GM15510 (cell line): ENCODE measurements around the gene BCDIN3D.

Experiments
- POLR2A ChIP-seq: IDR thresholded peaks from 3 replicates; pipeline ENCODE4 v1.6.1; 2011; ENCODE audit warnings: borderline replicate concordance; ENCODE audit not compliant: insufficient read length; ENCODE audit errors: extremely low read depth

BCDIN3D gene

DNA sequence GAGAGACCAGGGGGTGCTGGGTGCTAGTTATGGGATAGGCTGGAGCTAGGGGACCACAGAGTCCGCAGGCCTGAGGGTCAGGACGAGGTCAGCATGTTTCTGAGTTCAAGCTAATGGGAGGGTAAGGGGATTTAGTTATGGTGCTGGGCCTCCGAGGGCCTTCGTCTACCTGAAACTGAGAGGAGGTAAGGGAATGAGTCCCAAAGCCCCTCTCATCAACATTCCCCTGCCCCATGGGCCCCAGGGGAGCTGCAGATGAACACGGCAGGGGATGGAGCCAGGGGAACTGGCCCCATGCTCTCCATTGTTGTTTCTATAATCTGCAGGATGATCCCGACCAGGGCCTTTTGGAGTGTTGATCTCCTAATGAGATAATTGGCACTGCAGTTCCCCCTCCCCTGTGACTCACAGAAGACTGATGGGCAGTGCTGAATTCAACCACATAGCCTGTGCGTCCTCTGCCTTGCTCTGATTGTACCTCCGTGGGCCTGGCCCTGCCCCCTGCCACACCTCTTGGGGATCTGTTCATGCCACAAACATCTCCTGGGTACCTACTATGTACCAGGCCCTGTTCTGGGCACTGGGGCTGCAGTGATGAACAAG, 39.4 kb upstream of the BCDIN3D start:
- no peak for TF ChIP-seq POLR2A

DNA sequence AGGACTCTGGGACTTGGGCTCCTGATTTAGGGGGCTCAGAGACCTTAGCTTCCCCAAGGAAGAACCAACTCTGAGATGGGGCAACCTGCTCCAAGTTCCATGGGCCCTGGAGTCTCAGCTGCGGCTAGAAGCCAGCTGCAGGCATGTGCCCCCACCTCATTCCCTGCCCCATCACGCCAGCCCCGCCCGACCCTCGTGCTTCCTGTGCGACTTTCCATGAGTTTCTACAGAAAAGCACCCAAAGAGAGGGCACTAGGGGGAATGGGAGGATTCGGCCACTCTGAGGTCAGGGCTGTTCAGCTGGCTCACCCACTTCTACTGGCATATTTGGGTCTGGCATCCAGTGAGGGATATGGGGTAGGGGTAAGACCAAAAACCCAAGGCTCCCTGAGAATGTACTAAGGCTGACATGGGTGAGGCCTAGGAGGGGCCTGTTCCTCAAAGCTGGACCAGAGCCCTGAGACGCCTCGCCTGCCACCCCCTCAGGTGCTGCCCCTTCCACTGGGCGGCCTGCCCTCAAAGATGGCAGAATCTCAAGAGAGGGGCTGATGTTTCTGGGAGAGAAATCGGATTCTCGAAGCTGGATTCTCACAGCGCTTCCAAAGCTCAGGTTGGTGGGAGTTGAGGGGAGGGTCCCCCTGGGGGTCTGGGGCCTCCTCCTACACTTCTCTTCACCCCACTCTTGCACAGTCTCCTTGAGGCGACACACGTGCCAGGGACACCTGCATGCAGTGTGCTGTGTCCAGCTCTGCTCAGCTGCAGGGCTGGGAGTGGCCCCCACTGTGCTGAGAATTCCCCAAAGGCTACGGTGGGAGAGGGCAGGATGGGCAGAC, 38.7 kb upstream of the BCDIN3D start:
- no peak for TF ChIP-seq POLR2A

DNA sequence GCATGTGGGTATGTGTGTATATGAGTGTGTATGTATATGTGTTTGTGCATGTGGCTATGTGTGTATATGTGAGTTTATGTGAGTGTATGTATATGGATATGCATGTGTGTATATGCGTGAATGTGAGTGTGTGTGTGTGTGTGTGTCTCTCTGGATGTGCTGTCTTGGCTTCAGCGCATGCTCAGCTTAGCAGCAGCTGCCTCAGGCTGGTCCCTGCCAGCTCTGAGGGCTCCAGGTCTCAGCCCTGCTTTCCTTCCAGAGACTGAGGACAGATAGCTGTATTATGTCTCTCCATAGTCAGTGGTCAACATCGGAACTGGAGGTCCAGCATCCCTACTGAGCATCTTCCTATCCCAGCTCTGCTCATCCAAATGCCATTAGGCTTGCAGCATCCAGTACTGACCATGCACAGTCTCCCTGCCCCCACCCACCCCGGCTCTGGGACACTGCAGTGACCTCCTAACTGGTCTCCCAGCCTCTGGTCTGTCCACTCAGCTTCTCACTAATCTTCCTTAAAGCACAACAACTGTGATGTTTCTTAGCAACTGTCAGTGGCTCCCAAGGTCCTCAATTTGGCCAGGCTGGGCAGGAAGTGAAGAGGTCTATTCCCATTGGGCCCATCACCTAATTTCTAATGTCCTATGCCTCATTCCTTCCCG, 38.0 kb upstream of the BCDIN3D start:
- TF ChIP-seq POLR2A, result no peak

DNA sequence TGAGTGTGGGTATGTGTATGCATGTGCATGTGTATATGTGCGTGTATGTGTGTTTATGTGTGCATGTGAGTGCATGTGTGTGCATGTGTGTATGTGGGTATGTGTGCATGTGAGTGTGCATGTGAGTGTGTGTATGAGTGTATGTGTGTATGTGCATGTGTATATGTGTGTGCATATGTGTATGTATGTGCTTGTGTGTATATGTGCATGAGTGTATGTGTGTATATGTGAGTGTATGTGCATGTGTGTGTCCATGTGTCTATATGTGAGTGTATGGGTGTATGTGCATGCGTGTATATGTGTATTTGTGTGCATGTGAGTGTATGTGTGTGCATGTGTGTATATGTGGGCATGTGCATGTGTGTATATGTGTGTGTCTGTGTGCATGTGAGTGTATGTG, 35.1 kb upstream of the BCDIN3D start:
- no peak for TF ChIP-seq POLR2A

DNA sequence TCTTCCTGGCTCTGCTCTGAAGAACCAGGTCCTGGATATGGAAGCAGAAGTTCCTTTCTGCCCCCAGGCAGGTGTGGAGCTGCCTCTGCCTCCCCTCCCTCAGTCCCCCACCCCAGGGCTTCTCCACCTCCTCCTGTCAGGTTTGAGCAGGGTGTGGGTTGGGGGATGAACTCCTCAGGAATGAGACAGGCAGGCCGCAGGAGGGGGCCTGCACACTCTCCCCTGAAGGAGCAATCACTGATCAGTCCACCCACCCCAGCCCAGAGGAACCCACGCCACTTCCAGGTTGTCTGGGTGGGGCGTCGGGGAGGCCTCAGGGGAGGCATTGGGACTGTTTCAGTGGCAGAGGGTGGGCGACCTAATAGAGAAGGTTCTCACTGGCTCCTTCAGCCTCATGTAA, 34.2 kb upstream of the BCDIN3D start:
- TF ChIP-seq POLR2A, result no peak

DNA sequence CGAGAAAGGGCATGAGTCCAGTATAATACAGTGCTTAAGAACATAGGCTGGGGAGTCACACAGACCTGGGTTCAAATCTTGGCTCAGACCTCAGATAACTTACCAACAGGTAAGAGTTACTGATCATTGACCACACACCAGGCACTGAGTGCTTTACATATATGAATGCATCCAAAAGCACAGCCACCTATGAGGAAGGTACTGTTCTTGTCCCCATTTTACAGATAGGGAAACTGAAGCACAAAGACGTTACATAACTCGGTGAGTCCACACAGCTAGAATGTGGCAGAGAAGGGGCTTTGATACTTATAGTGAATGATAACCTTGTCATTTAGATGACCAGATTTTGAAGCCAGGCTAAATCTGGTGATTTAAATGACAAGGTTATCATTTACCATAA, 33.2 kb upstream of the BCDIN3D start:
- TF ChIP-seq POLR2A, result no peak

DNA sequence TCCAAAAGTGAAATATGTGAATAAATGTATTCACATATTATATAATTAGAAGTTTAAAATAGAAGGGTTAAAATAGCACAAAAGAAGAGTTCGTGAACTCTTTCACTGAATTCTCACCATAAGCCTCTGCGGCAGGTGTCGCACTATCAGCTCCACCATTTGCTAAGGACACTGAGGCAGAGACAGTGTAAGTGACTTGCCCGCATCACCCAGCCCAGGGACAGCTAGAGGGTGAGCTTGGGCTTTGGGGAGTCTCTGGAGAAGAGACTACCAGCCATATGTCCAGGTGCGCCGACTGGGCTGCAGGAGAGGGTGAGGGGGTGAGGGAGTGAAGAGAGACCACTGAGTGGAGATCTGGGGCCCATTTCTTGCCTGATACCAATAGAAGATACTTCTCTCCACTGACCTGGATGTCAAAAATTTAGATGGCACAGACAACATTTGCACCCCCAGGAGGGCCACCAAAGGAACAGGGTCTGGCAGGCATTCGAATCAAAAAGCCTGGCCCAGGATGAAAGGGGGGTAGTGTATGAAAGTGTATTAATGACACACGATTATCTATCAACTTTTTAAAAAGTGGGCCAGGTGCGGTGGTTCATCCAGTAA, 32.3 kb upstream of the BCDIN3D start:
- no peak for TF ChIP-seq POLR2A

DNA sequence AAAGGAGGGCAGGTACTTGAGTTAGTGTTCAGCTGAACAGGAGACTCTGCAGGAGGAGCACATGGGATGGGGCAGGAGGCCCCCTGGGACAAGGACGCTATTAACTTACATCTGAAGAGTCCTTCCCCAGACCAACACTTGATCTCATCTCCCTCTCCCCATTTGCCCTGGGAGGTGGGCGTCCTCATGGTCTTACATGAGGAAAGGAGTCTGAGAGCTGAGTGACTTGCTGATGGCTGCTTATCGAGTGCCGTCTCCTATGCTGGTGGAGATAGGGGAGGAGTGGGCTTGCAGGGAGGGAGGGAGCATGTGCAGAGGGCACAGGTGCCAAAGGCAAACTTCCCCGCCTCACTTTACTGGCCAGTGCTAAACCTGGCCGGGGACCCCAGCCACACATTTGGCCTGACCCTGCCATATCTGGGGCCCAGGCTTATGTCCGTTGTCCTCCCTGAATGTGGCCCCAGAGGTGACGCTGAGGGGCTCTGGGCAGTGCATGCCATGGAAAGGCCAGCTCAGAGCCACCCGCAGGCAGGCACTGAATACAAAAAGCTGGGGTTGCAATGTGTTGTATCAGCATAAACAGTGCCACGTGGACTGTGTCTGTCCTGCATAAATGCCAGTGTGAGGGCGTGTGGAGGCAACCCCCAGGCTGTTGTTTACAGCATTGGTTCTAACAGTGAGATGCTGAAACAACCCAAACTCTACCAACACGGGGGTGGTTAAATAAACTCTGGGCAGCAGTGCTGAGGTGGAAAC, 31.4 kb upstream of the BCDIN3D start:
- no peak for TF ChIP-seq POLR2A

DNA sequence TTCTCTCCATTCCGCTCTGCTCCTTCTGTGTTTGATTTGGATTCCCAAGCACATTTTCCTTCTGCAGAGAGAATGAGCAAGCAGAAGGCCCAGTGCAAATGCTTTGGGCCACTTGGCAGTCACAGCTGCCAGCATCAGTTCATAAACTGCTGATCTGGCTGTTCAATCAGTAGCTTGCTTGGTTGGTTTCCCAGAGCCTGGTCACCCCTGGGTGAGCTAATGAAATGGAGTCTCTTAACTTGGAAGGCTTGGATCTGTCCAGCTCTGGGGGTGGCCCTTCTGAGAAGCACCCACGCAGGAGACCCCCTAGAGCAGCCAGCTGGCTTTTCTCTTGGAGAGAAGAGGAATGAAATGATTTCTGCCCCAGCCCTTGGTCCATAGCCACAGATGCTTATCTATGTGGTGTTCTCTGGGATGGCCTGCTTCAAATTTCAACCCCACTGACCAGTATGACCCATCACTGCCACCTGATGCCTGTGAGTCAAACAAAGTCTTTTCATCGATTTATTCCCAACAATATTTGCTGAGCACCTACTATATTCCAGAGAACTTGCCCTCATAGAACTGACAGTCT, 30.5 kb upstream of the BCDIN3D start:
- no peak for TF ChIP-seq POLR2A

DNA sequence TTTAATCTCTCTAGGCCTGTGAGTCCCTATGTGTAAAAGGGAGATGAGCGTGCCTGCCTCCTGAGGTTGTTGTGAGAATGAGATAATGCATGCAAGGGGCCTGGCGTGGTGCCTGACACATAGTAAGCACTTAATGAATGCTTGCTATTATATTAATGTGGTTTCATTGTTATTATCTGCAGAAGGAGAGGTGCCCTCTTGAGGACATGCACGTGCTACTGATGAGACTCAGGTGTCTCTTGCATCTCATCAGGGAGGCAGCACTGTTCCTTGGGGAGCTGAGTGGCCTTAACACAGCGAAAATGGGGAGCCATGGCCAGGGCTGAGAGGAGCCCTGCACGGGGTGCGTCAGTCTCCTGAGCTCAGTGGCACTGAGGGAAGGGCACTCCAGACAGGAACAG, 29.9 kb upstream of the BCDIN3D start:
- TF ChIP-seq POLR2A, result no peak

DNA sequence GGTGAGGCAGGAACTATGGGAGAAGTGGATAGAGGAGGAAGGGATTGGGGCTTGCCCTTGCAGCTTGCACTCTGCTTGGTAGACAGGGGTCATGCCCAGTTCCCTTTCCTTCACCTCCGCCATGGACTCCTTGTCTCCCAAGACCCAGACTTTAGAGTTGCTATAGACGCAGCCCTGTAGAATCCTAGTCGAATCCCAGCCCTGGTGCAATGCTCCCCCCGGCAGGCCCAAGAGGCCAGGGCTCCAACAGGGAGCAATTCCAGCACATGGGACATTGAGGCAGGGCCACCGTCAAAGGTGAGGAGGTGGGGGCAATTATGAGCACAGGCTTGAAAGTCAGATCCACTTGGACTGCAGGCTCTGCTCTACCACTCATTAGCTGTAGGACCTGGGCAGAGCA, 29.5 kb upstream of the BCDIN3D start:
- TF ChIP-seq POLR2A, result no peak

DNA sequence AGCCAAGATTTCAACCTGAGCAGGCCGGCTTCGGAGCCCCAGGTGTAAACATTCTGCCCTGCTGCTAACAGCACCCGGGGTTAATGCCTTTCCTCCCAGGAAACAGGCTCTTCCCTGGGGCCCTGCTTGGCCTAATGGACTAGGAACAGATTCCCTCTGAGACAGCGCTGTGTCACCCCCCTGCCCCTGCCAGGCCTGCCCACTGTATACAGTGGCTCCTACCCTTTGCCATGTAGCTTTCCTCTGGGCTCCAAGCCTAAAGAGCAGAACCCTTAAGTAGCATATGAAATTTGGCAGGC, 28.3 kb upstream of the BCDIN3D start:
- TF ChIP-seq POLR2A, result no peak

DNA sequence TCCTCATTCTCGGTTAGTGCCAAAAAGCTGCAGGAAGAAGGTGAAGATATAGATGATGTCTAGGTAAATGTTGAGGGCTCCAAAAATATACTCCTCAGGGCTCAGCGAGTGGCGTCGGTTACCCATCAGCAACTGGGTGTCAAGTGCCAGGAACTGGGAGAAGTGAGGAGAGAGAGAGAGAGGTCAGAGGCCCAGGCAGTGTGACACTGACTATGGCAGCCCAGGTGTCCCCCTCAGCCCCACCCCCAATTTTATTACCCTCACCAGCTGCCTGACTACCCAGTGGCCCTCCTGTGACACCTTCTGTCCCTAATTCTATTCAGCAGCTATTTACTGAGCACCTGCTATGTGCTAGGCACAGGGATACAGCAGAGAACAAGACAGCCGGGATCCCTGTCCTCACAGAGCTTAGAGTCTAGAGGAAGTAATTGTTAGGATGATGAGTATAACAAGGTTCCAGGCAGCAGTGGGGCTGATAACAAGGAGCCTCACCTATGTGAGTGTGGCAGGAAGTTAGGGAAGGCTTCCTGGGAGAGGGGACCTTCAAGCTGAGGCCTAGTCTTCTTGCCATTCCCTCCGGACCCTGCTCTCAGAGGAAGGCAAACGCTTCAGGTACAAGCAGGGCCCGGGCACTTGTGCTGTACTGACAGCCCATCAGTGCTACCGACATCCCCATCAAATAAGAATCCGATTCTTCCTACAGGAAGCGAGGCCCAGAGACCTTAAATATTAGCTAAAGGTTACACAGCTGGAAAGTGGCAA, 27.8 kb upstream of the BCDIN3D start:
- no peak for TF ChIP-seq POLR2A
